T-helper 2 cell (primary cell): ENCODE results near the gene P2RY14.

ENCODE experiments used
- DNase-seq, 5 experiments: peaks; one replicate each; pipeline versions ENCODE4 v3.0.0 to v3.0.0-alpha.2; 2012 to 2022

The P2RY14 gene

DNA sequence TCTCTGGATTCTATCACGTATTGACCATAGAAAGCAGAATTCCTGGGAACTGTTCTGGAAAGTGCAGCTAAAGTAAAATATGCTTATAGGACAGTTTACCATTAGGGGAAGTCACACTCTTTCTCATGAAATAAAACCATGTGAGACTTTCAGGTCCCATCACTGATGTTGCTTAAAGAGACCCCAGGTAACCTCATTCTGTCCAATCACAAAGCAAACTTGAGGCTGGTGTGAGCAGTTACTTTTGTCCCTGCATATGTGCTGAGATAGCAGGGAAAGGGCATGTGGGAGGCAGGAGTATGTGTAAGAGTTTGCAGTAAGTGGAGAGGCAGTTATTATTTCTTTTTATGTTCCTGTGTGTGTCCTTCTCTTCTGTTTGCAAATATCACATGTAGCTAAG, 22.2 kb upstream of the P2RY14 start:
- DNase-seq, result no peak

GRCh38 chr3:151299006-151299405, 20.7 kb upstream of the P2RY14 start:
- no peak for DNase-seq

DNA sequence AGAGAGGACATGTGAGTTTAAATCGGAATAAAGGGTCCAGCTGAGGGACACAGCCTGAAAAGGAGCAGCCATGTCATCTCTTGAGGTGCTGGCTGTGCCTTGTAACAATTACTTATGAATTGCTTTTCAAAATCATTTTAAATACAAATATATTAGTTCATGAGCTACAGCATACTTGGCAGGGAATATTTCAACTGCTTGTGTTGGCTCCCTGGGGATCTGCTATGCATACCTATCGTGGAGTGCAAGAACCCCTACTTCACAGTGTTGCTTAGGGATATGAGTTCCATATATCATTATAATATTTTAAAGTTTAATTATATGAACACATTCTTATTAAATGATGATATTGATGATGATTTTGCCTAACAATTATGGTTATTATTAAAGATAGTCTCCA, 19.1 kb upstream of the P2RY14 start:
- no peak for DNase-seq

DNA sequence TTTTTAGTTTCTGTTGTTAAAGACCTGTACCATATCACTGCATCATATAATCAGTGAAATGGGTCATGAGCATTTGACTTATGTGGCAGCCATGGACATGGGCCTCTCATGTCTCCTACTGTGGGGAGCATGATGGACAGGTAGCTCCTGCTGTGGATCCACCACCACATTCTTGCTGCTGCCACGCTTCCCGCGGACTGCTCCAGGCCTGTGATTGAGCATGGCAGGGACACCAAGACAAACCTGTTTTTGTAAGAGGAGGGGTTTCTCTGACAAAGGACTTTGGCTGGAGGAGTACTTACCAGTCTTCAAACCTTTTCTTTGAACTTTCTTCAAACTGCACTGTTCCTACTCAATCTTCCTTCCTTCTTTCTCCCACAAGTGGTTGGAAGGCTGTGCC, 17.9 kb upstream of the P2RY14 start:
- no peak for DNase-seq

GRCh38 chr3:151293127-151293526, 14.8 kb upstream of the P2RY14 start:
- peak in 1 of 5 experiments; percentile 41 for DNase-seq

DNA sequence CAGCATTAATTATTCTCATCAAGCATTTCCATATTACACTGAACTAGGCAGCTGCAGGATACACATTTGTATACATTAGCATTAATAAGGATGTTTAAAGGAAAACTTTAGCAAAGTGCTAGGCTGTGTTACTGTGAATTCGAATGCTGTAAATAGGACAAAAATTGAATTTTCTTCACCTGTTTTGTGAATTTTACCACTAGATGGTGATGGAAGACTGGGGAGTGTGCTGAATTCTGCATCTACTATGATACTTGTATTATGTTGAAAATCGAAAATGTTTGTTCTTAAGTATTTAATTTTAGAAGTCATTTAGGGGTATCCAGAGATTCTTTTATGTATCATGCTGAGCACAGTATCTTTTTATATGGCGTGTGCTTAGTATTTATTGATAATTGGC, 12.3 kb upstream of the P2RY14 start:
- no peak for DNase-seq

DNA sequence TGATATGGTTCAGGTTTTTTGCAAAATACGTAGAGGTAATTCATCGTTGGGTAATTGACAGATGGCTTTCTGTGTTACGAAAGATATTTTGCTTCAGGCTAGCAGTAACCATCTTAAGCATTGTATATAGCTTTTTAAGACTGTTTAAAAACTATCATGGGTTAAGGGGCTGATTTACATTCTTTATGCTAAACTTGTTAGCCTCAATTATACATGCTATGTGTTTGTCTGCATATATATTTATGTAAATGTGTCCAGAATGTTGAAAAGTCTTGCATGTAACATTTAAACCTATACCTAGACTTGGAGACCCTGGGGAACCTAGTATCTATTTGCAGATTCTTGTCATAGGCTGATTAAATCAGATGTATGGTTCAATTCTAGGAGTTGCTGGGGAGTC, 11.1 kb upstream of the P2RY14 start:
- DNase-seq, result no peak

DNA sequence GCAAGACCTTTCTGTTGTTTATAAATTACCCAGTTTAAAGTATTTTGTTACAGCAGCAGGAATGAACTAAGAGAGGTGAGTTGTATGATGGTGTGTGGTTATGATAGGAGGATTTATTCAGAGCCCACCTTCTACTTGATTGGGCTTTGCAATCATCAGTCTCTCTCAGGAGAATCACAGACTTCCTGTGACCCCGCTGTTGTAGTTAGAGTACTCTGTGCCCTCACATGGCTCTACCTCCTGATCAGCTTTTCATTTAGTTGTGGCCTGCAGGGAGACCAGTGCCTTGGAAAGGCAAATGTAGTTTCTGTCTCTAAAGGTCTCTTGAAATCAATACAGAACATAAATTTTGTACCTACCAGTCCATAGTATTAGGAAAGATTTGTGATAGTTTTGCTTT, 7.6 kb upstream of the P2RY14 start:
- no peak for DNase-seq

DNA sequence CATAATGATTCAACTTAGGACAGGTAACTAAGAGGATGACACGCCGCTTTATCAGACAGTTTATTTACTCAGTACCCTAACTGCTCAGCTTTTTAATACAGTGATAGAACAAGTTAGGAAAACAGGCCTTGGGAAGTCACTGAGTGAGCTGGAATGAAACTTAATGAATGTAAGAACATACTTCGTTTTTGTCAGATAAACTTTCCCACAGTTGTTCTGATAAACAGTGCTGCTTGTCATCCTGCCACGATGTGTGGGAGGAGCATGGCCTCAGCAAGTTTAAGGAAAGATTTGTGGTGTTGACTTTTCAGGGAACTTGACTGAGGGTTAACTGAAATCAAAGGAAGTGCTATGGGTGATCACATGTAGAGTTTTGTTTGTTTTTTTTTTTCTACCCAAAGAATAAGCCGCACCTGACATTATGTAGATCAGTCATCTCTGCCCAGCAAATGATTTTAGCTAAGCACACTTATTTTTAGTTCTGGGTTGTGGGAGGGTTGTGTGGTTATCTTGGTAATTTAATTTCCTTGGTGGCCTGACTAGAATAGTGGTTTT, 5.6 kb upstream of the P2RY14 start:
- peak in 1 of 5 experiments; percentile 77 for DNase-seq

GRCh38 chr3:151283387-151283786, 5.0 kb upstream of the P2RY14 start:
- peak in 1 of 5 experiments; percentile 7 for DNase-seq

DNA sequence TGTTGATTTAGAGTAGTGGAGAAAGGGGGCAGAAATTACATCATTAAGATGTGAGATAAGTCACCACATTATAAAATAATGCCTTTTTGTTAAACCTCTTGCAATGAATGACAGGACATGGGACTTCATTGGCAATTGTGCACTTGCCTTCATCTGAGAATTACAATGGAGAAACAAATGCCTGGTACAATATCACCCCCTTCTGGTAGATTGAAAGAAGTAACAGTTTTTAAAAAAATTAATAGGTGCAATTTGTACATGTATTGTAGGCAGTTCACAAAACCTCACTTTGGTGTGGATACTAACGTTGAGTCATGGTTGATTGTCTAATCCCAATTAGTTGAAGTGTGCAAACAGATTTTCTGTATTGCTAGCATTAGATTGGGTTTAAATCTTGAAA, 4.6 kb upstream of the P2RY14 start:
- DNase-seq, result peak in 2 of 5 experiments; percentile 50 to 79

GRCh38 chr3:151281671-151282324, 3.5 kb upstream of the P2RY14 start:
- no peak for DNase-seq

DNA sequence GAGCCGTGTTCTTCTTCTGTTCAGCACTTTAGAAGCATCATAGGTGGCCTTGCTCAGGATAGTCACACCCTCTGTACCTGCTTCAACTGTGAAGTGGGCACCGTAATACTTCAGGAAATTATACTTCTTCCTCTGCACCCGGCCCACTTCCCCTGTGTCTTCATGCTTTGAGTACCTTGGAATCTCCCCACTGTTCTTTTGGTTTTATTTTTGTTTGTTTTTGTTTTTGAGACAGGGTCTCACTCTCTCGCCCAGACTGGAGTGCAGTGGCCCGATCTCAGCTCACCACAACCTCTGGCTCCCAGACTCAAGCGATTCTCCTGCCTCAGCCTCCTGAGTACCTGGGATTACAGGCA, 1.7 kb downstream of the P2RY14 start:
- peak in 3 of 5 experiments; percentile 5 to 76 (median 67) for DNase-seq

DNA sequence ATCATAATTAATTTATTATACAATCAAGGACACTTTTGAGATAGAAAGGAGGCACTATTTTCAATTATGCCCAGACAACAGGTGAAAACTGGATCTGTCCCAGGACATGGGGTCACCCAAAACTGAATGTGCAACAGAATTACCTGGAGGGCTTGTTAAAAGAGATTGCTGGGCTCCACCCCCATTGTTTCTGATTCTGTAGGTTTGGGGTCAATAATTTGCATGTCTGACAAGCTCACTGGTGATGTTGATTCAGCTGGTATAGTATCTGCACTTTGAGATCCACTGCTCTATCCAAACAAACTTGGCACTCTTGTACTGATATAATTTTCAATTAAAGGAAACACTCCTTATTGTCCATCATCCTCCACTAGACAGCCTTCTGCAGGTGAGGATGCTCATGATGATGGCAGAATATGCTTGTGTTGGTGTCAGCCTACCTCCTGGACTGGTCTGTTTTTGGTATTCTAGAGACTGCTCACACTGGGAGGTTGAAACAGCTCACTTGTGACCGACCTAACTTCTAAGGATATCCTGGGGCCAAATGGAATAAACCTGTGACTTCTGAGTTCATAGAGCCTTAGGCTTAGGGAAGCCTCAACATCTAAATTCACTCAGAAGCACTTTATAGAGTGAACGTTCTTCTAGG, 2.2 kb downstream of the P2RY14 start:
- DNase-seq, result peak in 1 of 5 experiments; percentile 5

- DNase-seq, result peak in 1 of 5 experiments; percentile 65
These were observed 3.3 kb downstream of the P2RY14 start for GRCh38 chr3:151275091-151275490.

GRCh38 chr3:151269631-151270030, 8.7 kb downstream of the P2RY14 start:
- no peak for DNase-seq

- DNase-seq, result peak in 2 of 5 experiments; percentile 69 to 83
These were observed 9.8 kb downstream of the P2RY14 start for GRCh38 chr3:151268267-151269235.

DNA sequence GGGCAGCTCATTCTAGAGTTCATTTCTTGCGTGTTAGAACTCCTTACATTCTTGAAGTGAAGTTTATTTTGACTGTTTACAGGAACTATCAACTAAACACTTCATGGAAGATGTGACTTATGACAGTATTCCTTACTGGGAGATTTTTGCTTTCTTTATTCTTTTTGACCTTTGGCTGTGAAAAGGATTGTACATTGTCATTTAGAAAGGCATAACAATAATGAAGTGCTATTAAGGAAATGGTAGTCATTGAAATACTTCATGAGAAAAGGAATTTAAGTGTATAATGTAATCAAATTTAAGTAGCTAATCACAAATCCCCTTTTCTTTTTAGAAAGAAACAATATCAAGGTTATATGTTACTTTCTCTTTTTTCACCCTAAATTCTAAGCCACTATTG, 11.3 kb downstream of the P2RY14 start:
- DNase-seq, result no peak

DNA sequence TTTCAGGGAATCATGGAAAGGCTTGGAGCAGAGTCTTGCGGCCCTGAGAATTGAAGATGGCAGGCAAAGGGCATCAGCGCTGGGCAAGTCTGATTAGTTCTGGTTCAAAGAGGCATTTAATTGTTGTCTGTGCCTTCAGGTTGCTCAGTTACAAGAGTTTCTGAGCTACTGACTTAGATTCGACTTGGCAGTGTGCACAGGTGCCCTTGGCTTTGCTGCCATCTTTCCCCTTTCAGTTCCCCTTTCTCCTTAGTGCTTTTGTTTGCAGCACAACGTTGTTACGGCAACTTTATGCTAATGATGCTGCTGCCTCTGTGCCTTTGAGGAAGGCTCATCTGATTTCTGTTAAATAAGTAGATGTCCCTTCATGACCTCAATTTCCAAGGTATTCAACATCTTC, 12.5 kb downstream of the P2RY14 start:
- DNase-seq, result no peak

DNA sequence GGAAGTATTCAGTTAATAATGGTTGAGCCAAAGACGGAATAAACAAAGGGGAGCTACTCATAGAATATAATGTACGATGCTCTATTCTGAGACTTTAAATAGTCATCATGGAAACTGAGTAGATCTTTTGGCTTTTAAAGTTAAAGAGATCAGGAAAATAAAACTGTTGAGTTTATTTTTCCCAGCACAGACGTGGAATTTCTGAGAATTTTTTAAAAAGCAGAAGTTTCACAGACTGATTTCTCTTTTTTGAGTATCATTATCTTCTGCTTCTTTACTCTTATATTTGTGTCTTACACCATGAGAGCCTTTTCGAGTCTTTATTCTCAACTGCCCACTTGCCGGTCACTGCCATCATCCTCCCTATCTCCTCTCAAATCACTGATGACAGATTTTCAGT, 13.2 kb downstream of the P2RY14 start:
- no peak for DNase-seq

DNA sequence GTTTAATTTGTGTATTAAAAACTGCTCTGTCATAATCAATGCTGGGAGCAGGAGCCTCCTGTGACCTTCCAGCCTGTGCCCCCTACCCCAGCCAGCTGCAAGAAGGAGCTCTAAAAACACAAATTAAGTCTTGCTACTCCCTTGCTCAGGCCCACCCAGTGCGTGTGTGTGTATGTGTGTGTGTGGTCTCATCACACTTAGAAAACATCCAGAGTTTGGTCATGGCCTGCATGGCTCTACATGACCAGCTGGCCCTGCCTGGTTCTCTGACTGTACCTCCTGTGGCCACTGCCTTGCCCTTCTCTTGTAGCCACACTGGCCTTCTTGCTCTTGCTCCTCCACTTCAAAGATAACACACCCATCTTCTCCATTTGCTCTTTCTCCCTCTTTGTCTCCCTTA, 13.7 kb downstream of the P2RY14 start:
- no peak for DNase-seq

DNA sequence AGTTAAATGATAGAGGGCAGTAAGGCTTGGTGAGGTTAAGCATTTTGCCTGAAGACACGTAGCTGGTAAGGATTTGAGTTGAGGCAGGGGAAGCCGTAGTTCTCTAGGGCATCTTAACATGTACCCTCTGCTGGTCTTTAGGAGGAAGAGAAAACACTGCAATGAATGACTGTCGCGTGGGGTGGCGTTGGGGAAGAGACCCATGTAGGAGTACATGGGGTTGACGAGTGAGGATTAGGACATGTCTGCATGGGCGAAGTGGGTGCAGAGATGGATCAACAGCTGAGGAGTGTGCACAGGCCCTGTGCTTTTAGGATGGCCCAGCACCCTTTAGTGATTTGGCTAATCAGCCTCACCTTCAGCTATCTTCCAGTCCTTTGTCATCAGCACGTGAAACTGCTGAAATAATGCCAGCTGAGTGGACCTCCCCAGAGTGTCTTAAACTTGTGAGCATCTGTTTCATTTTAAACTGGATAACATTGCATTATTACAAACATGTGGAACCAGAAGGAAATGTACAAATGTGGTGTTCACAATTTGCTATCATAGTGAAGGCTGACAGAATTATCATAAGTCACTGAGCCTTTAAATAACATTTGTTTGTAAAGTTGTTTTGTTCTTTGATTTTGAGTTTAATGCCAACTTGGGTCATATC, 15.3 kb downstream of the P2RY14 start:
- no peak for DNase-seq

- no peak for DNase-seq
These were observed 18.7 kb downstream of the P2RY14 start for GRCh38 chr3:151259664-151260063.
